Activated CD4-positive, alpha-beta T cell treated with anti-CD3 and anti-CD28 coated beads, Interleukin-2, Interleukin-4, amounts not matched to agents 100 ng/mL and 50 ng/mL, durations not matched to agents 16 hours and 8 hours (primary cell): ENCODE results near the gene MARVELD3.
A peak's percentile ranks its signal among the peaks of the same experiment; 100 is the strongest.
"Not testable (repeated sequence)": the region's sequence is repeated elsewhere in the genome, so short reads cannot be mapped to it uniquely, and the experiment has no call there.

Experiments
- DNase-seq: peaks from one replicate; pipeline ENCODE4 v3.0.0-alpha.2; 2020; ENCODE audit warnings: low spot score

Gene MARVELD3

DNA sequence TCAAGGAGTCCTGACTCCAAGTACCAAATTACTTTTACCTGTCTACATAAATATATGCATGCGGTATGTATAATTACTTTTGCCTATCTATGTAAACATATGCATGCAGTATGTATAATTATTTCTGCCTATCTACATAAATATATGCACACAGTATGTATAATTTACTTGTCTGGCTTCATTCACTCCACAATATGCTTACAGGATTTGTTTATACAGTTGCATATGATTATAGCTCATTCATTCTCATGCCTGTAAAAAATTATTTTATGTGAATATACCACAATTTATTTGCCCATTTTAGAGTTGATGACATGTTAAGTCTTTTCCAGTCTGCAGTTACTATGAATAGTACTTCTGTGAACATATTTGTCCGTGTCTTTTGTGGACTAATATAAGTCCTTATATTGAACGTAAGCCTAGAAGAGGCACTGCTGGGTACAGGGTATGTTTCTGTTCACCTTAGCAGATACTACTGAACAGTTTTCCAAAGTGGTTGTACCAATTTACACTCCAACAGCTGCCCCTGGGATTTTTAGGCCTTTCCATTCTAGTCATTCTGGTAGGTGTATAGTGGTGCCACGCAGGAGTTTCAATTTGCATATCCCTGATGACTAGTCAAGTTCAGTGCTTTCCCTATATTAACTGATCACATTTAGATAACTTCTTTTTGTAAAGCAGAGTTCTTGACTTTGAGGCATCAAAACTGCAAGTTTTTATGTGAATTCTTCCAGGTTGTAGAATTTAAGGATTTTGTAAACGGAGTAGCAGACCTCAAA lies 47.0 kb downstream of the MARVELD3 start:
- peak; percentile 22 for DNase-seq

DNA sequence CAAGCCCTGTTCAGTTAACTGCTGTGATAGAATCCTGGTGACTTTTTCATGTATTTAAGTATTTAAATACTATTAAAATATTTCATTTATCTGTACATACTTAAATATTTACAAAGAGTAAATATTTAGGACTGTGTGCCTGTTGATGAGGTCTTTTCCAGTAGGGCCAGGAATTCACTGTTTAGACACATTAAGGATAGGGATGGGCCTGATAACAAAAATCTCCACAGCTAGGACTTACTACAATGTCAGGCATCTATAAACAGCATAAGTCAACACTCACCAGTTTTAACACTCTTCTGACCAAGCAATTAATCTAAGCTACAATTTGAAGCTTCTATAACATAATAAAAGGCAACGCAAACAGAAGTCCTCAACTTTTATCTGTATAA lies 47.6 kb downstream of the MARVELD3 start:
- DNase-seq = no peak

DNA sequence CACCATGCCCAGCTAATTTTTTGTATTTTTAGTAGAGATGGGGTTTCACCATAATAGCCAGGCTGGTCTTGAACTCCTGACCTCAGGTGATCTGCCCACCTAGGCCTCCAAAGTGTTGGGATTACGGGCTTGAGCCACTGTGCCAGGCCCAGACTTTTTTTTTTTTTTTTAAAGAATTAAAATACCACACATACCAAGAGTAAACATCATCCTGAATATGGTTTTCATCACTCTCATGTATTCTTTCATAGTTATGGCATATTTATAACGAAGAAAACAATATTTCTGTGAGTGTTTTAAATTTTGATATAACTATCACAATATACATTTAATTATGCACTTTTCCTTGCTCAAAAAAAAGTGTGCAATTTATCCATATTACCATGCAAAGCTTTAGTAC lies 48.2 kb downstream of the MARVELD3 start:
- DNase-seq = no peak

DNA sequence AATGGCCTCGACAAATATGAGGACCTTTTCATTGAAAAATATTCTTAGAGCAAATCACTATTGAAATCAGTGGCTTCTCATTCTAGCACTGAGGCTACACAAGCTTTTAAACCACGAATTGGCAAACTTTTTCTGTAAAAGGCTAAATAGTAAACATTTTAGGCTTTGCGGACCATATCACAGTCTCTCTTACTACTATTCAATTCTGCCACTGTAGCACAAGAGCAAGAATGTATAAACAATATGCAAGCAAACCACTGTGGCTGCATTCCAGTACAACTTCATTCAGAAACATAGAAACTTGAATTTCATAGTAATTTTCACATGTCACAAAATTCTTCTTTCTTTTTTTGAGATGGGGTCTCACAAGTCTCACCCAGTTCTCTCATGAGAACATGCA lies 49.4 kb downstream of the MARVELD3 start:
- no peak for DNase-seq

DNA sequence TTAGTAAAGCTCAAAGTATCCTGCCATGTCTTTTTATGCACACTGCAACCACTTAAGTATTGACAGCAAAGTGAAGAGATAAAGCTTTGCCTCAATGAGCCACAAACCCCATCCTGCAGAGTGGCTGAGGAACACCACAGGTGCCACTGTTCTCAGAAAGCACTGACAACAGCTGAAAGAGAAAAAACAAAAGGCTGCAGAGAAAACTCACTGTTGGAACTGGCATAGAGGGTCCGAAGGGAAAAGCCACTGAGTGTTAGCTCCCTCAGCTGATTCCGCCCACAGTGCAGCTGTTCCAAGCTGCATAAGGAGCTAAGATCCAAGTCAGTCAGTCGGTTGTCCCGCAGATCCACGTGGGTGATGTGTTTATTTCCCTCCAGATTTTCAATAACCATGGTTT lies 50.3 kb downstream of the MARVELD3 start:
- no peak for DNase-seq

DNA sequence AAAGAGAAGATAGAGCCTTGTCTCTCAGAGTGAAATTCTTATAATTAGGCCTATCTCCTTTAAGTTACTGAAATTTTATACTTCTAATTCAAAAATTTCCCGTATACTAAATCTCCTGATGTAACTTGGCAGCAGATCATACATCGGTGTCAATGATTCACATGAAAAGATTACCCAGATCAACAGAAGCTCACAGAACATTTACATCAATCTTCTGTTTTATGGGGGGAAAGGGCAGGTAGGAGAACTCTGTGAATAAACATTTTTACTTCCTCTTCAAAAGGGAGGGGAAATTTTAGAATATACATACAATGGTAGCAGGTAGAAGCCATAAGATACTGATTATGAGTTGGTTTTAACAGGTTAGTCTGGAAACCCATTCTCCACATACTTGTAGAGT lies 55.4 kb downstream of the MARVELD3 start:
- no peak for DNase-seq

DNA sequence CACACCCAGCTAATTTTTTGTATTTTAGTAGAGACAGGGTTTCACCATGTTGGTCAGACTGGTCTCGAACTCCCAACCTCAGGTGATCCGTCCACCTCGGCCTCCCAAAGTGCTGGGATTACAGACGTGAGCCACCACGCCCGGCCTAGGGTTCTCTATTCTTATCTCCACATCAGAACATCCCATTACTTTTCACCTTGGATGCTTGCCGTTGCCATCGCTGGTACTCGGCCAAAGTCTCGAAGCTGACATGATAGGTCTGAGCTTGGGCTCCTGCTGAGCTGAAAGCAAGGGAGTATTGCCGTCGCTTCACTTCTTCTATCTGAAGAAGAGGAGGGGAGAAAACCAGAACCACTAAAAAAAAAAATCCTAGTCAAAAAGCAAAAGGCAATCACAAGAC lies 58.3 kb downstream of the MARVELD3 start:
- not testable (repeated sequence) for DNase-seq
